ENCODE data around the gene CTNNA3.
"Not testable (repeated sequence)": the region's sequence is repeated elsewhere in the genome, so short reads cannot be mapped to it uniquely, and the experiment has no call there.

The CTNNA3 gene

GRCh38 chr10:67599597-67599996 is 96.4 kb downstream of the CTNNA3 start:
- no peak for DNase-seq

- no peak for DNase-seq
These were observed 99.4 kb downstream of the CTNNA3 start for GRCh38 chr10:67596641-67597040.

GRCh38 chr10:67587771-67588170 is 108.2 kb downstream of the CTNNA3 start:
- no peak for DNase-seq

GRCh38 chr10:67575532-67575931 is 120.5 kb downstream of the CTNNA3 start:
- no peak for DNase-seq

GRCh38 chr10:67573484-67573883 is 122.5 kb downstream of the CTNNA3 start:
- DNase-seq: no peak

- no peak for DNase-seq
These were observed 124.5 kb downstream of the CTNNA3 start for GRCh38 chr10:67571503-67571902.

- DNase-seq: not testable (repeated sequence)
These were observed 137.7 kb downstream of the CTNNA3 start for GRCh38 chr10:67558311-67558710.

GRCh38 chr10:67553254-67553653 is 142.7 kb downstream of the CTNNA3 start:
- DNase-seq: no peak

- DNase-seq: no peak
These were observed 145.1 kb downstream of the CTNNA3 start for GRCh38 chr10:67550838-67551402.

- no peak for DNase-seq
These were observed 145.9 kb downstream of the CTNNA3 start for GRCh38 chr10:67550046-67550445.

- DNase-seq: no peak
These were observed 146.6 kb downstream of the CTNNA3 start for GRCh38 chr10:67549390-67549789.

- no peak for DNase-seq
These were observed 154.6 kb downstream of the CTNNA3 start for GRCh38 chr10:67541411-67541810.

GRCh38 chr10:67539312-67539711 is 156.7 kb downstream of the CTNNA3 start:
- no peak for DNase-seq

- DNase-seq: no peak
These were observed 158.1 kb downstream of the CTNNA3 start for GRCh38 chr10:67537906-67538305.

GRCh38 chr10:67533376-67533775 is 162.6 kb downstream of the CTNNA3 start:
- no peak for DNase-seq

GRCh38 chr10:67530990-67531389 is 165.0 kb downstream of the CTNNA3 start:
- not testable (repeated sequence) for DNase-seq

GRCh38 chr10:67527351-67527750 is 168.6 kb downstream of the CTNNA3 start:
- DNase-seq: no peak

- DNase-seq: no peak
These were observed 174.4 kb downstream of the CTNNA3 start for GRCh38 chr10:67521546-67521945.

GRCh38 chr10:67520924-67521520 is 175.0 kb downstream of the CTNNA3 start:
- peak; percentile 7 for DNase-seq

GRCh38 chr10:67519434-67519833 is 176.6 kb downstream of the CTNNA3 start:
- DNase-seq: no peak

GRCh38 chr10:67518756-67519155 is 177.2 kb downstream of the CTNNA3 start:
- DNase-seq: no peak

GRCh38 chr10:67518043-67518442 is 178.0 kb downstream of the CTNNA3 start:
- DNase-seq: no peak

GRCh38 chr10:67506757-67507091 is 189.3 kb downstream of the CTNNA3 start:
- DNase-seq: no peak

- no peak for DNase-seq
These were observed 189.8 kb downstream of the CTNNA3 start for GRCh38 chr10:67506083-67506756.

Measured in effector CD4-positive, alpha-beta T cell (primary cell).